B cell (primary cell): ENCODE results near the gene POC1B. TPM values are rescaled to one million over a fixed set of nuclear protein-coding genes. Genes with fewer than 3 reads are reported as not detected.

Experiments used
- ATAC-seq: fragments of 200-7000 bp; cut with Tn5 transposase; one replicate; pipeline ENCODE4 v1.10.0; 2021; ENCODE audit warnings: low read depth, mild to moderate bottlenecking, moderate number of reproducible peaks, moderate library complexity
- CTCF ChIA-PET: fragments of 350-600 bp; sonication (Branson Sonifier 250); formaldehyde crosslinking; loops from one replicate; lab custom pipeline; 2021; ENCODE audit warnings: antibody characterized with exemption, inconsistent platforms; lab: Charles Lee
- POLR2A ChIA-PET: fragments of 350-600 bp; sonication (Branson Sonifier 250); formaldehyde crosslinking; loops from one replicate; lab custom pipeline; 2021; ENCODE audit warnings: antibody characterized with exemption; lab: Charles Lee
- DNase-seq: peaks from one replicate; pipeline ENCODE4 v3.0.0; 2013
- H2AFZ ChIP-seq: 2 replicates; pipeline ENCODE4 v1.6.1; 2012; ENCODE audit warnings: mild to moderate bottlenecking, low read depth, low read length; ENCODE audit not compliant: insufficient read depth, poor library complexity, severe bottlenecking
- H3K27ac ChIP-seq, 2 donors: 1 replicate in 1 of 2; 2 replicates in 1 of 2; pipeline ENCODE4 v1.5.1; 2012 to 2013; ENCODE audit warnings: low read length in 2 of 2, mild to moderate bottlenecking in 2 of 2, moderate library complexity in 1 of 2
- H3K27me3 ChIP-seq, 4 experiments: fragments of 200-600 bp in 1 of 4; sonication (generic) in 1 of 4; replicated peaks in 1 of 4; 1 replicate in 2 of 4; 2 replicates in 2 of 4; pipeline versions ENCODE4 v1.6.1 to v1.7.0; 2013 to 2016; ENCODE audit warnings: low read length in 3 of 4, mild to moderate bottlenecking in 2 of 4, mixed read lengths in 1 of 4, moderate library complexity in 1 of 4; ENCODE audit not compliant: insufficient read depth in 4 of 4, control insufficient read depth in 3 of 4; ENCODE audit errors: control extremely low read depth in 1 of 4
- H3K36me3 ChIP-seq, 2 experiments: replicated peaks in 1 of 2; 1 replicate in 1 of 2; 2 replicates in 1 of 2; pipeline versions ENCODE4 v1.6.1 to v1.7.1; 2013; ENCODE audit warnings: low read length in 1 of 2; ENCODE audit not compliant: insufficient read depth in 2 of 2, control insufficient read depth in 1 of 2; ENCODE audit errors: control extremely low read depth in 1 of 2, extremely low read depth in 1 of 2
- H3K4me1 ChIP-seq, 2 donors: fragments of 200-600 bp in 1 of 2; sonication (generic) in 1 of 2; 1 replicate in 1 of 2; 2 replicates in 1 of 2; pipeline versions ENCODE4 v1.5.1 to v1.6.1; 2013 to 2017; ENCODE audit warnings: low read length in 2 of 2; ENCODE audit not compliant: control insufficient read depth in 2 of 2, insufficient read depth in 2 of 2
- H3K4me2 ChIP-seq: replicated peaks from 2 replicates; pipeline ENCODE3; 2012; ENCODE audit warnings: mild to moderate bottlenecking, low read depth, low read length; ENCODE audit not compliant: poor library complexity, severe bottlenecking
- H3K4me3 ChIP-seq, 5 experiments: fragments of 200-600 bp in 1 of 5; sonication (generic) in 1 of 5; 1 replicate in 3 of 5; 2 replicates in 2 of 5; pipeline versions ENCODE4 v1.5.1 to v1.7.0; 2011 to 2016; ENCODE audit warnings: low read length in 4 of 5, mild to moderate bottlenecking in 4 of 5, low read depth in 2 of 5, control low read depth in 1 of 5, moderate library complexity in 1 of 5; ENCODE audit not compliant: insufficient read depth in 1 of 5; ENCODE audit errors: control extremely low read depth in 1 of 5, extremely low read depth in 1 of 5
- H3K79me2 ChIP-seq: fragments of 200-600 bp; sonication (generic); one replicate; pipeline ENCODE4 v1.6.0; 2016; ENCODE audit warnings: low read length; ENCODE audit not compliant: control insufficient read depth, insufficient read depth
- H3K9ac ChIP-seq: fragments of 200-600 bp; sonication (generic); 2 replicates; pipeline ENCODE4 v1.6.1; 2017; ENCODE audit warnings: mild to moderate bottlenecking, low read length, moderate library complexity
- H3K9me3 ChIP-seq, 3 donors: one replicate each; pipeline versions ENCODE4 v1.6.1 to v1.7.1; 2013; ENCODE audit warnings: low read length in 2 of 3; ENCODE audit not compliant: control insufficient read depth in 2 of 3, insufficient read depth in 1 of 3; ENCODE audit errors: control extremely low read depth in 1 of 3
- H4K20me1 ChIP-seq: 2 replicates; pipeline ENCODE4 v1.6.0; 2012; ENCODE audit warnings: mild to moderate bottlenecking, low read length; ENCODE audit not compliant: insufficient read depth, control insufficient read depth, poor library complexity, severe bottlenecking
- H3K27ac Mint-ChIP-seq: one replicate; pipeline ENCODE4 v1.8.0; 2021; ENCODE audit warnings: mixed read lengths
- H3K27me3 Mint-ChIP-seq: one replicate; pipeline ENCODE4 v1.8.0; 2021; ENCODE audit warnings: mixed read lengths
- H3K4me1 Mint-ChIP-seq: one replicate; pipeline ENCODE4 v1.8.0; 2021; ENCODE audit warnings: mixed read lengths
- H3K4me3 Mint-ChIP-seq: one replicate; pipeline ENCODE4 v1.8.0; 2021; ENCODE audit warnings: mixed read lengths
- H3K9me3 Mint-ChIP-seq: one replicate; pipeline ENCODE4 v1.8.0; 2022; ENCODE audit warnings: mixed read lengths; ENCODE audit not compliant: insufficient read depth
- CTCF ChIP-seq: fragments of 200-600 bp; IDR thresholded peaks from one replicate; pipeline ENCODE4 v1.8.0; 2022; ENCODE audit warnings: antibody characterized with exemption, mild to moderate bottlenecking
- EZH2 ChIP-seq: IDR thresholded peaks from 2 replicates; pipeline ENCODE4 v1.6.1; 2012; ENCODE audit warnings: borderline replicate concordance, low read depth, mild to moderate bottlenecking, moderate library complexity, low read length; ENCODE audit not compliant: insufficient read depth, poor library complexity, severe bottlenecking
- WGBS: methylation state at CpG from one replicate; pipeline ENCODE4 v1.1.5; 2013; ENCODE audit warnings: missing lambda C conversion rate; ENCODE audit not compliant: insufficient coverage; 5-methylcytosine and 5-hydroxymethylcytosine counted together
- intact Hi-C: fragments of 100-400 bp; cut with micrococcal nuclease; formaldehyde crosslinking; loops from one replicate; pipeline ENCODE4 v1.10.0; 2022
- polyA plus RNA-seq: library from polyadenylated mRNA; depleted of rRNA; stranded (reverse); fragments of >200 nt; gene quantifications from 2 replicates; pipeline ENCODE4 v1.2.3, GENCODE V29; 2012
- total RNA-seq, 2 donors: library from RNA; stranded (reverse); fragments of 120-200 nt in 1 of 2; gene quantifications; 1 replicate in 1 of 2; 2 replicates in 1 of 2; pipeline versions ENCODE4 v1.2.3 to v1.2.4, GENCODE V29; 2013 to 2022

Gene POC1B
- total and polyA plus RNA-seq, 2 donors (not counting 1 experiment from before 2014, with no cell fraction given): 12.0 to 39.5 TPM

GRCh38 chr12:89400415-89400814, 125.4 kb downstream of the POC1B start:
- POLR2A ChIA-PET: no interaction called here
- intact Hi-C loops: no loop called here
- 94% methylated on average over 6 of the region's 6 CpGs for WGBS
- no peak overlapping the region for H3K9ac ChIP-seq
- CTCF ChIA-PET: no interaction called here
- TF ChIP-seq CTCF (no peak), EZH2 (no peak)
- ATAC-seq (no peak), DNase-seq (no peak)
- no peak overlapping the region for H3K4me3 Mint-ChIP-seq
- no peaks in the 10 kb centered on the region for H4K20me1 ChIP-seq
- no peak overlapping the region for H2AFZ ChIP-seq
- no peaks in the 10 kb centered on the region for H3K36me3 ChIP-seq
- no peak overlapping the region for H3K27ac ChIP-seq
- H3K4me1 ChIP-seq: no peaks in the 10 kb centered on the region
- no peak overlapping the region for H3K27ac Mint-ChIP-seq
- H3K9me3 ChIP-seq: peaks cover 0 to 5% (median 0%) of the 10 kb centered on the region in 3 donors
- no peaks in the 10 kb centered on the region for H3K9me3 Mint-ChIP-seq
- H3K79me2 ChIP-seq: no peaks in the 10 kb centered on the region
- no peak overlapping the region for H3K4me2 ChIP-seq
- H3K27me3 Mint-ChIP-seq: no peaks in the 10 kb centered on the region
- H3K27me3 ChIP-seq: no peaks in the 10 kb centered on the region
- H3K4me3 ChIP-seq: no peak overlapping the region
- H3K4me1 Mint-ChIP-seq: peaks cover 6% of the 10 kb centered on the region

- Mint-ChIP-seq H3K27me3 (no peaks in the 10 kb centered on the region), H3K9me3 (no peaks in the 10 kb centered on the region), H3K27ac (no peak overlapping the region), H3K4me3 (no peak overlapping the region), H3K4me1 (peaks cover 7% of the 10 kb centered on the region)
- H3K27me3 ChIP-seq: no peaks in the 10 kb centered on the region
- H4K20me1 ChIP-seq: no peaks in the 10 kb centered on the region
- no peaks in the 10 kb centered on the region for H3K36me3 ChIP-seq
- intact Hi-C loops: no loop called here
- no peak for ATAC-seq
- CTCF ChIA-PET: no interaction called here
- no peaks in the 10 kb centered on the region for H3K9me3 ChIP-seq
- H3K4me1 ChIP-seq: peaks cover 0 to under 1% of the 10 kb centered on the region in 2 donors
- no peak overlapping the region for H3K4me3 ChIP-seq
- H3K79me2 ChIP-seq: no peaks in the 10 kb centered on the region
- H3K27ac ChIP-seq: no peak overlapping the region
- no peak overlapping the region for H2AFZ ChIP-seq
- POLR2A ChIA-PET: no interaction called here
- no peak for TF ChIP-seq EZH2
- TF ChIP-seq CTCF: no peak
- no peak overlapping the region for H3K9ac ChIP-seq
- WGBS: 100% methylated on average over 1 of the region's 4 CpGs
- no peak overlapping the region for H3K4me2 ChIP-seq
- no peak for DNase-seq
Measured at GRCh38 chr12:89395712-89396111, 130.1 kb downstream of the POC1B start.
